ENCODE results near the gene ADAD2.

GRCh38 chr16:84181144-84181915, 9.6 kb upstream of the ADAD2 start:
- TF ChIP-seq CTCF (IDR thresholded peaks at IDR 0.05; ENCODE audit: insufficient read depth, low read depth, low read length) (no peak), EZH2 (IDR thresholded peaks at IDR 0.05; ENCODE audit: insufficient read depth, low read length) (no peak)

Data from astrocyte (in vitro differentiated cells and primary cell).